Activated T-cell treated with anti-CD3 and anti-CD28 coated beads for 4 hours (primary cell): ENCODE measurements around the gene EFHC1.
A peak's percentile ranks its signal among the peaks of the same experiment; 100 is the strongest.

Experiments
- DNase-seq: peaks from one replicate; pipeline ENCODE4 v3.0.0-alpha.2; 2020

EFHC1 gene

GRCh38 chr6:52503851-52504781 lies 84.0 kb downstream of the EFHC1 start:
- DNase-seq = no peak

- no peak for DNase-seq
Measured at GRCh38 chr6:52504782-52505136, 84.6 kb downstream of the EFHC1 start.

GRCh38 chr6:52505726-52506409 lies 85.7 kb downstream of the EFHC1 start:
- no peak for DNase-seq

- no peak for DNase-seq
Measured at GRCh38 chr6:52506476-52506875, 86.3 kb downstream of the EFHC1 start.

- DNase-seq = no peak
Measured at GRCh38 chr6:52507557-52508260, 87.6 kb downstream of the EFHC1 start.

GRCh38 chr6:52508261-52508739 lies 88.2 kb downstream of the EFHC1 start:
- DNase-seq = no peak

GRCh38 chr6:52509281-52510212 lies 89.4 kb downstream of the EFHC1 start:
- DNase-seq = no peak

GRCh38 chr6:52510213-52510562 lies 90.0 kb downstream of the EFHC1 start:
- DNase-seq = no peak

- DNase-seq = no peak
Measured at GRCh38 chr6:52511163-52511562, 91.0 kb downstream of the EFHC1 start.

- no peak for DNase-seq
Measured at GRCh38 chr6:52511572-52512151, 91.5 kb downstream of the EFHC1 start.

GRCh38 chr6:52512199-52512598 lies 92.1 kb downstream of the EFHC1 start:
- DNase-seq = no peak

GRCh38 chr6:52513464-52513863 lies 93.3 kb downstream of the EFHC1 start:
- no peak for DNase-seq

- DNase-seq = no peak
Measured at GRCh38 chr6:52513896-52514295, 93.8 kb downstream of the EFHC1 start.

GRCh38 chr6:52514514-52514913 lies 94.4 kb downstream of the EFHC1 start:
- DNase-seq = no peak

- DNase-seq = no peak
Measured at GRCh38 chr6:52515219-52515960, 95.2 kb downstream of the EFHC1 start.

- no peak for DNase-seq
Measured at GRCh38 chr6:52516269-52516668, 96.1 kb downstream of the EFHC1 start.

- no peak for DNase-seq
Measured at GRCh38 chr6:52516943-52517342, 96.8 kb downstream of the EFHC1 start.

- DNase-seq = peak; percentile 7
Measured at GRCh38 chr6:52517502-52518278, 97.5 kb downstream of the EFHC1 start.

GRCh38 chr6:52518279-52518945 lies 98.3 kb downstream of the EFHC1 start:
- DNase-seq = no peak

GRCh38 chr6:52519618-52520017 lies 99.5 kb downstream of the EFHC1 start:
- DNase-seq = no peak
